PFSK-1 (cell line): ENCODE data around the gene UBASH3A.

Source experiments
- FOXP2 ChIP-seq: optimal IDR thresholded peaks from 2 replicates; pipeline ENCODE3; 2011; ENCODE audit warnings: borderline replicate concordance, control low read depth, inconsistent platforms; ENCODE audit not compliant: insufficient read depth; ENCODE audit errors: extremely low read length, extremely low read depth
- POLR2AphosphoS5 ChIP-seq: IDR thresholded peaks from 2 replicates; pipeline ENCODE4 v1.6.1; 2012; ENCODE audit warnings: low read depth, mild to moderate bottlenecking, control low read depth, low read length, moderate library complexity
- REST ChIP-seq, 2 experiments: IDR thresholded peaks; 2 replicates each; pipeline versions ENCODE4 v1.6.1 to v1.8.0; 2011 to 2012; ENCODE audit warnings: low read depth in 2 of 2, low read length in 2 of 2, control low read depth in 1 of 2, inconsistent platforms in 1 of 2, mild to moderate bottlenecking in 1 of 2, moderate library complexity in 1 of 2; ENCODE audit not compliant: insufficient read depth in 1 of 2
- SIN3A ChIP-seq: IDR thresholded peaks from 2 replicates; pipeline ENCODE4 v1.6.1; 2012; ENCODE audit warnings: mild to moderate bottlenecking, low read length, moderate library complexity, borderline replicate concordance; ENCODE audit not compliant: insufficient read depth
- TAF1 ChIP-seq: IDR thresholded peaks from 2 replicates; pipeline ENCODE4 v1.6.1; 2012; ENCODE audit warnings: low read length, control low read depth, borderline replicate concordance; ENCODE audit not compliant: insufficient read depth

UBASH3A gene

GRCh38 chr21:42443876-42444744 is 40.4 kb downstream of the UBASH3A start:
- no peak for TF ChIP-seq TAF1
- TF ChIP-seq SIN3A: no peak
- TF ChIP-seq FOXP2: no peak
- TF ChIP-seq REST (IDR thresholded peaks at IDR 0.05; ENCODE audit: insufficient read depth in 1 of 2, low read depth in 2 of 2, low read length in 2 of 2): no peak
- no peak for TF ChIP-seq POLR2AphosphoS5

GRCh38 chr21:42444745-42445059 is 41.0 kb downstream of the UBASH3A start:
- no peak for TF ChIP-seq TAF1
- TF ChIP-seq FOXP2: no peak
- TF ChIP-seq REST (IDR thresholded peaks at IDR 0.05; ENCODE audit: insufficient read depth in 1 of 2, low read depth in 2 of 2, low read length in 2 of 2): no peak
- TF ChIP-seq POLR2AphosphoS5: no peak
- TF ChIP-seq SIN3A: no peak

GRCh38 chr21:42445311-42445710 is 41.6 kb downstream of the UBASH3A start:
- no peak for TF ChIP-seq POLR2AphosphoS5
- TF ChIP-seq TAF1: no peak
- TF ChIP-seq FOXP2: no peak
- no peak for TF ChIP-seq REST (IDR thresholded peaks at IDR 0.05; ENCODE audit: insufficient read depth in 1 of 2, low read depth in 2 of 2, low read length in 2 of 2)
- TF ChIP-seq SIN3A: no peak

- no peak for TF ChIP-seq REST (IDR thresholded peaks at IDR 0.05; ENCODE audit: insufficient read depth in 1 of 2, low read depth in 2 of 2, low read length in 2 of 2)
- no peak for TF ChIP-seq POLR2AphosphoS5
- TF ChIP-seq TAF1: no peak
- TF ChIP-seq FOXP2: no peak
These were observed 42.8 kb downstream of the UBASH3A start for GRCh38 chr21:42446531-42446930.

GRCh38 chr21:42447182-42447581 is 43.5 kb downstream of the UBASH3A start:
- TF ChIP-seq TAF1 (no peak), REST (IDR thresholded peaks at IDR 0.05; ENCODE audit: insufficient read depth in 1 of 2, low read depth in 2 of 2, low read length in 2 of 2) (no peak), FOXP2 (no peak), SIN3A (no peak), POLR2AphosphoS5 (no peak)
